Stimulated activated CD4-positive, alpha-beta T cell treated with anti-CD3 and anti-CD28 coated beads, Interleukin-4, amount 100 ng/mL, for 48 hours (primary cell): ENCODE results near the gene ABTB2.

Source experiments
- DNase-seq, 2 donors: peaks; one replicate each; pipeline ENCODE4 v3.0.0-alpha.2; 2020; ENCODE audit warnings: low read depth in 2 of 2

The ABTB2 gene

GRCh38 chr11:34169686-34170085 is 188.1 kb downstream of the ABTB2 start:
- no peak for DNase-seq

GRCh38 chr11:34168642-34169420 is 189.0 kb downstream of the ABTB2 start:
- DNase-seq: no peak

- DNase-seq: no peak
Measured at GRCh38 chr11:34167961-34168360, 189.8 kb downstream of the ABTB2 start.

- no peak for DNase-seq
Measured at GRCh38 chr11:34166806-34167740, 190.7 kb downstream of the ABTB2 start.

GRCh38 chr11:34165786-34166555 is 191.8 kb downstream of the ABTB2 start:
- no peak for DNase-seq

- no peak for DNase-seq
Measured at GRCh38 chr11:34165121-34165520, 192.7 kb downstream of the ABTB2 start.

GRCh38 chr11:34162856-34163255 is 195.0 kb downstream of the ABTB2 start:
- no peak for DNase-seq

GRCh38 chr11:34162493-34162820 is 195.4 kb downstream of the ABTB2 start:
- no peak for DNase-seq

- DNase-seq: peak; percentile 20 to 39
Measured at GRCh38 chr11:34161812-34162492, 195.9 kb downstream of the ABTB2 start.

- DNase-seq: no peak
Measured at GRCh38 chr11:34161361-34161760, 196.4 kb downstream of the ABTB2 start.

- DNase-seq: no peak
Measured at GRCh38 chr11:34160791-34161190, 197.0 kb downstream of the ABTB2 start.

- no peak for DNase-seq
Measured at GRCh38 chr11:34160049-34160721, 197.6 kb downstream of the ABTB2 start.

- no peak for DNase-seq
Measured at GRCh38 chr11:34158661-34159060, 199.1 kb downstream of the ABTB2 start.

GRCh38 chr11:34157163-34157562 is 200.6 kb downstream of the ABTB2 start:
- no peak for DNase-seq

GRCh38 chr11:34155757-34156062 is 202.1 kb downstream of the ABTB2 start:
- no peak for DNase-seq

GRCh38 chr11:34155057-34155756 is 202.6 kb downstream of the ABTB2 start:
- DNase-seq: no peak

GRCh38 chr11:34154059-34154875 is 203.5 kb downstream of the ABTB2 start:
- no peak for DNase-seq

GRCh38 chr11:34151916-34152845 is 205.6 kb downstream of the ABTB2 start:
- no peak for DNase-seq

GRCh38 chr11:34151166-34151565 is 206.6 kb downstream of the ABTB2 start:
- DNase-seq: no peak
